ENCODE results near the gene CMYA5.

GRCh38 chr5:79771387-79771786 lies 81.8 kb downstream of the CMYA5 start:
- TF ChIP-seq, protein P1, sequence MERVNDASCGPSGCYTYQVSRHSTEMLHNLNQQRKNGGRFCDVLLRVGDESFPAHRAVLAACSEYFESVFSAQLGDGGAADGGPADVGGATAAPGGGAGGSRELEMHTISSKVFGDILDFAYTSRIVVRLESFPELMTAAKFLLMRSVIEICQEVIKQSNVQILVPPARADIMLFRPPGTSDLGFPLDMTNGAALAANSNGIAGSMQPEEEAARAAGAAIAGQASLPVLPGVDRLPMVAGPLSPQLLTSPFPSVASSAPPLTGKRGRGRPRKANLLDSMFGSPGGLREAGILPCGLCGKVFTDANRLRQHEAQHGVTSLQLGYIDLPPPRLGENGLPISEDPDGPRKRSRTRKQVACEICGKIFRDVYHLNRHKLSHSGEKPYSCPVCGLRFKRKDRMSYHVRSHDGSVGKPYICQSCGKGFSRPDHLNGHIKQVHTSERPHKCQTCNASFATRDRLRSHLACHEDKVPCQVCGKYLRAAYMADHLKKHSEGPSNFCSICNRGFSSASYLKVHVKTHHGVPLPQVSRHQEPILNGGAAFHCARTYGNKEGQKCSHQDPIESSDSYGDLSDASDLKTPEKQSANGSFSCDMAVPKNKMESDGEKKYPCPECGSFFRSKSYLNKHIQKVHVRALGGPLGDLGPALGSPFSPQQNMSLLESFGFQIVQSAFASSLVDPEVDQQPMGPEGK (CRISPR knock-in tag; IDR thresholded peaks at IDR 0.05; ENCODE audit: borderline replicate concordance): no peak
- TF ChIP-seq ZFP3 (CRISPR knock-in tag; IDR thresholded peaks at IDR 0.05) (no peak), TSHZ2 (CRISPR knock-in tag; IDR thresholded peaks at IDR 0.05) (no peak), ZC3H10 (CRISPR knock-in tag; IDR thresholded peaks at IDR 0.05) (no peak), BACH2 (CRISPR knock-in tag; IDR thresholded peaks at IDR 0.05; ENCODE audit: borderline replicate concordance) (no peak), PPARA (CRISPR knock-in tag; IDR thresholded peaks at IDR 0.05; ENCODE audit: borderline replicate concordance) (no peak), ZFP30 (CRISPR knock-in tag; IDR thresholded peaks at IDR 0.05) (no peak), CREB5 (CRISPR knock-in tag; IDR thresholded peaks at IDR 0.05; ENCODE audit: low read depth) (no peak), ZNF70 (CRISPR knock-in tag; IDR thresholded peaks at IDR 0.05) (no peak), POU6F1 (CRISPR knock-in tag; IDR thresholded peaks at IDR 0.05; ENCODE audit: borderline replicate concordance, low read depth) (no peak), RARB (CRISPR knock-in tag; IDR thresholded peaks at IDR 0.05) (no peak), SNAI2 (CRISPR knock-in tag; IDR thresholded peaks at IDR 0.05) (no peak), OSR1 (CRISPR knock-in tag; IDR thresholded peaks at IDR 0.05) (no peak), ESRRG (CRISPR knock-in tag; IDR thresholded peaks at IDR 0.05) (no peak)
